ENCODE results near the gene DLGAP1. TPM values are rescaled to one million over a fixed set of nuclear protein-coding genes. Genes with fewer than 3 reads are reported as not detected.

The DLGAP1 gene
- total RNA-seq, 1 experiment from 2014 or later: 0.39 TPM

DNA sequence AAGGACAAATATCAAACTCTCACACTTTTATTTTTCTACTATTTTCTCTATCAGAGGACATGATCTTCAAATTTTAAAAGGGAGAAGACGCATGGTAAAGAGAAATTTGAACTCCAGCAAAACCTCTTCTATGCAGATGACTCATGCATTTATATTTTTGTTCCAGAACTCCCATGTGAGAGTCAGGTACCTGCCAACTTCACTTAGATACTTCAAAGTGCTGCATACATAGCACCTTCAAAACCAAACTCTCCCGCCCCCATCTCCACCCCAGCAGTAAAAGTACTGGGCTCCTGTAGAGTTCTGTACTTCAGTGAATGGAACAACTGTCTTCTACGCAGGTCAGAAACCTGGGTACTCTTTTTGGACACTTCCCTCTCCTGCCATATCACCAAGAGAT lies 606.8 kb downstream of the DLGAP1 start:
- CTCF ChIA-PET: no interaction called here
- Histone ChIP-seq H2AFZ (ENCODE audit: low read depth, low read length, poor library complexity, severe bottlenecking) (no peak overlapping the region), H3K9me3 (ENCODE audit: control insufficient read depth in 1 of 2, insufficient read depth in 1 of 2, low read depth in 1 of 2, low read length in 2 of 2) (no peaks in the 10 kb centered on the region), H3K27me3 (ENCODE audit: insufficient read depth, low read length) (no peaks in the 10 kb centered on the region), H3K4me1 (ENCODE audit: control insufficient read depth in 1 of 2, insufficient read depth in 2 of 2, low read length in 2 of 2) (no peaks in the 10 kb centered on the region), H3K4me3 (replicated peaks in 1 of 2; ENCODE audit: low read depth in 1 of 2, low read length in 2 of 2) (no peak overlapping the region), H4K20me1 (ENCODE audit: insufficient read depth) (no peaks in the 10 kb centered on the region), H3K79me2 (ENCODE audit: insufficient read depth, low read length) (no peaks in the 10 kb centered on the region), H3K36me3 (ENCODE audit: control insufficient read depth in 1 of 2, insufficient read depth in 2 of 2, low read length in 2 of 2) (no peaks in the 10 kb centered on the region), H3K9me2 (ENCODE audit: insufficient read depth) (no peaks in the 10 kb centered on the region), H3K4me2 (ENCODE audit: low read length) (no peak overlapping the region), H3K9ac (ENCODE audit: low read length) (no peak overlapping the region), H3K27ac (ENCODE audit: low read depth, low read length) (no peak overlapping the region)
- ATAC-seq (no peak), DNase-seq (ENCODE audit: low read depth, low spot score) (no peak)
- no TSS peak for BruUV-seq (replicated peaks)
- TF ChIP-seq, protein P1, sequence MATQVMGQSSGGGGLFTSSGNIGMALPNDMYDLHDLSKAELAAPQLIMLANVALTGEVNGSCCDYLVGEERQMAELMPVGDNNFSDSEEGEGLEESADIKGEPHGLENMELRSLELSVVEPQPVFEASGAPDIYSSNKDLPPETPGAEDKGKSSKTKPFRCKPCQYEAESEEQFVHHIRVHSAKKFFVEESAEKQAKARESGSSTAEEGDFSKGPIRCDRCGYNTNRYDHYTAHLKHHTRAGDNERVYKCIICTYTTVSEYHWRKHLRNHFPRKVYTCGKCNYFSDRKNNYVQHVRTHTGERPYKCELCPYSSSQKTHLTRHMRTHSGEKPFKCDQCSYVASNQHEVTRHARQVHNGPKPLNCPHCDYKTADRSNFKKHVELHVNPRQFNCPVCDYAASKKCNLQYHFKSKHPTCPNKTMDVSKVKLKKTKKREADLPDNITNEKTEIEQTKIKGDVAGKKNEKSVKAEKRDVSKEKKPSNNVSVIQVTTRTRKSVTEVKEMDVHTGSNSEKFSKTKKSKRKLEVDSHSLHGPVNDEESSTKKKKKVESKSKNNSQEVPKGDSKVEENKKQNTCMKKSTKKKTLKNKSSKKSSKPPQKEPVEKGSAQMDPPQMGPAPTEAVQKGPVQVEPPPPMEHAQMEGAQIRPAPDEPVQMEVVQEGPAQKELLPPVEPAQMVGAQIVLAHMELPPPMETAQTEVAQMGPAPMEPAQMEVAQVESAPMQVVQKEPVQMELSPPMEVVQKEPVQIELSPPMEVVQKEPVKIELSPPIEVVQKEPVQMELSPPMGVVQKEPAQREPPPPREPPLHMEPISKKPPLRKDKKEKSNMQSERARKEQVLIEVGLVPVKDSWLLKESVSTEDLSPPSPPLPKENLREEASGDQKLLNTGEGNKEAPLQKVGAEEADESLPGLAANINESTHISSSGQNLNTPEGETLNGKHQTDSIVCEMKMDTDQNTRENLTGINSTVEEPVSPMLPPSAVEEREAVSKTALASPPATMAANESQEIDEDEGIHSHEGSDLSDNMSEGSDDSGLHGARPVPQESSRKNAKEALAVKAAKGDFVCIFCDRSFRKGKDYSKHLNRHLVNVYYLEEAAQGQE (IDR thresholded peaks at IDR 0.05; ENCODE audit: low read depth): no peak
- no peak for TF ChIP-seq EZH2 (IDR thresholded peaks at IDR 0.05)
- no peak for TF ChIP-seq CEBPB (IDR thresholded peaks at IDR 0.05; ENCODE audit: low read depth)
- TF ChIP-seq JUND (IDR thresholded peaks at IDR 0.05): no peak
- TF ChIP-seq, protein P2, sequence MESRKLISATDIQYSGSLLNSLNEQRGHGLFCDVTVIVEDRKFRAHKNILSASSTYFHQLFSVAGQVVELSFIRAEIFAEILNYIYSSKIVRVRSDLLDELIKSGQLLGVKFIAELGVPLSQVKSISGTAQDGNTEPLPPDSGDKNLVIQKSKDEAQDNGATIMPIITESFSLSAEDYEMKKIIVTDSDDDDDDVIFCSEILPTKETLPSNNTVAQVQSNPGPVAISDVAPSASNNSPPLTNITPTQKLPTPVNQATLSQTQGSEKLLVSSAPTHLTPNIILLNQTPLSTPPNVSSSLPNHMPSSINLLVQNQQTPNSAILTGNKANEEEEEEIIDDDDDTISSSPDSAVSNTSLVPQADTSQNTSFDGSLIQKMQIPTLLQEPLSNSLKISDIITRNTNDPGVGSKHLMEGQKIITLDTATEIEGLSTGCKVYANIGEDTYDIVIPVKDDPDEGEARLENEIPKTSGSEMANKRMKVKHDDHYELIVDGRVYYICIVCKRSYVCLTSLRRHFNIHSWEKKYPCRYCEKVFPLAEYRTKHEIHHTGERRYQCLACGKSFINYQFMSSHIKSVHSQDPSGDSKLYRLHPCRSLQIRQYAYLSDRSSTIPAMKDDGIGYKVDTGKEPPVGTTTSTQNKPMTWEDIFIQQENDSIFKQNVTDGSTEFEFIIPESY (IDR thresholded peaks at IDR 0.05; ENCODE audit: extremely low read depth, insufficient replicate concordance, low read length): no peak
- TF ChIP-seq CBX3 (IDR thresholded peaks at IDR 0.05; ENCODE audit: low read depth): no peak
- no peak for TF ChIP-seq ZFX (IDR thresholded peaks at IDR 0.05)
- RAD21 ChIA-PET (ENCODE audit: low non-redundant PET in 1 of 2, low total read pairs in 2 of 2, uncharacterized antibody in 2 of 2, unreplicated experiment in 2 of 2): interaction anchor here in 1 of 2 experiments (0.5 kb wide), 1 partner anchor 76 kb away, joined by 4 read pairs; no protein-coding TSS in a partner anchor
- POLR2A ChIA-PET: no interaction called here
- intact Hi-C loops (cut with micrococcal nuclease): no loop called here

Data from HCT116 (cell line).